H1 (cell line): ENCODE results near the gene SLC44A5. TPM values are rescaled to one million over a fixed set of nuclear protein-coding genes. Genes with fewer than 3 reads are reported as not detected.

Experiments used
- CTCF ChIA-PET: fragments of 300-600 bp; sonication (Branson Sonifier 250); formaldehyde crosslinking; loops from one replicate; lab custom pipeline; 2021; ENCODE audit not compliant: partially characterized antibody; lab: Charles Lee
- POLR2A ChIA-PET: fragments of 300-600 bp; sonication (Branson Sonifier 250); formaldehyde crosslinking; loops from one replicate; lab custom pipeline; 2021; ENCODE audit warnings: inconsistent platforms; ENCODE audit not compliant: partially characterized antibody; lab: Charles Lee
- DNase-seq, 2 experiments: peaks; one replicate each; pipeline versions ENCODE4 v3.0.0 to v3.0.0-alpha.2; 2010 to 2022; ENCODE audit warnings: low spot score in 2 of 2, low read depth in 1 of 2, mixed read lengths in 1 of 2
- FAIRE-seq: peaks from 2 replicates; lab custom pipeline; 2011; peaks lifted over from hg19 to GRCh38; lab: Jason Lieb, UNC
- H2AFZ ChIP-seq: 2 replicates; pipeline ENCODE4 v1.8.1; 2012; ENCODE audit warnings: low read length, inconsistent platforms
- H2AK5ac ChIP-seq: 2 replicates; pipeline ENCODE4 v1.6.1; 2013; ENCODE audit warnings: low read depth, low read length
- H2BK120ac ChIP-seq: replicated peaks from 2 replicates; pipeline ENCODE3; 2013; ENCODE audit warnings: low read depth, low read length, inconsistent platforms
- H2BK12ac ChIP-seq: 2 replicates; pipeline ENCODE4 v1.6.1; 2013; ENCODE audit warnings: low read depth, low read length
- H2BK15ac ChIP-seq: 2 replicates; pipeline ENCODE4 v1.6.1; 2013; ENCODE audit warnings: low read length
- H2BK20ac ChIP-seq: 2 replicates; pipeline ENCODE4 v1.6.1; 2013; ENCODE audit warnings: low read length
- H2BK5ac ChIP-seq: 2 replicates; pipeline ENCODE4 v1.6.1; 2013; ENCODE audit warnings: low read depth, low read length
- H3K14ac ChIP-seq: 2 replicates; pipeline ENCODE4 v1.6.1; 2013; ENCODE audit warnings: inconsistent platforms; ENCODE audit not compliant: insufficient read length
- H3K18ac ChIP-seq: 2 replicates; pipeline ENCODE4 v1.6.1; 2013; ENCODE audit warnings: low read length; ENCODE audit errors: extremely low read depth
- H3K23ac ChIP-seq: 2 replicates; pipeline ENCODE4 v1.6.1; 2013; ENCODE audit warnings: inconsistent platforms; ENCODE audit not compliant: insufficient read length
- H3K23me2 ChIP-seq: 2 replicates; pipeline ENCODE4 v1.6.1; 2013; ENCODE audit warnings: low read depth, low read length
- H3K27ac ChIP-seq: 2 replicates; pipeline ENCODE4 v1.6.1; 2011; ENCODE audit warnings: low read depth, low read length, inconsistent platforms
- H3K27me3 ChIP-seq, 4 experiments: replicated peaks in 1 of 4; 1 replicate in 1 of 4; 2 replicates in 3 of 4; pipeline versions ENCODE4 v1.6.1 to v1.8.1; 2011 to 2013; ENCODE audit warnings: low read length in 3 of 4, mild to moderate bottlenecking in 3 of 4, inconsistent platforms in 2 of 4, mixed read lengths in 2 of 4, moderate library complexity in 1 of 4; ENCODE audit not compliant: control insufficient read depth in 3 of 4, insufficient read depth in 3 of 4; ENCODE audit errors: extremely low read depth in 1 of 4
- H3K36me3 ChIP-seq, 4 experiments: 2 replicates each; pipeline versions ENCODE4 v1.6.1 to v1.8.1; 2011 to 2013; ENCODE audit warnings: mild to moderate bottlenecking in 4 of 4, low read length in 3 of 4, moderate library complexity in 2 of 4, control low read depth in 1 of 4, inconsistent platforms in 1 of 4; ENCODE audit not compliant: insufficient read depth in 4 of 4, control insufficient read depth in 2 of 4
- H3K4ac ChIP-seq: replicated peaks from 2 replicates; pipeline ENCODE3; 2013; ENCODE audit warnings: low read length, low read depth, mixed read lengths, inconsistent platforms; ENCODE audit not compliant: insufficient read length
- H3K4me1 ChIP-seq, 4 experiments: replicated peaks in 1 of 4; 1 replicate in 1 of 4; 2 replicates in 3 of 4; pipeline versions ENCODE4 v1.6.1 to v1.8.1; 2011 to 2013; ENCODE audit warnings: low read length in 3 of 4, inconsistent platforms in 2 of 4, mixed read lengths in 1 of 4; ENCODE audit not compliant: insufficient read depth in 4 of 4, control insufficient read depth in 3 of 4
- H3K4me2 ChIP-seq, 2 experiments: 2 replicates each; pipeline versions ENCODE4 v1.6.1 to v1.8.1; 2011 to 2013; ENCODE audit warnings: low read depth in 2 of 2, low read length in 2 of 2, control low read depth in 1 of 2, inconsistent platforms in 1 of 2, mild to moderate bottlenecking in 1 of 2; ENCODE audit not compliant: insufficient read depth in 1 of 2
- H3K4me3 ChIP-seq, 4 experiments: fragments of 200-600, 300-600 bp in 1 of 4; sonication (generic), shearing (Covaris generic), sonication (Bioruptor Twin) in 1 of 4; 2 replicates each; pipeline versions ENCODE4 v1.5.1 to v1.8.1; 2011 to 2016; ENCODE audit warnings: low read length in 4 of 4, low read depth in 3 of 4, control low read depth in 2 of 4, inconsistent platforms in 2 of 4, mild to moderate bottlenecking in 2 of 4, mixed read lengths in 1 of 4, moderate library complexity in 1 of 4; ENCODE audit not compliant: insufficient read depth in 2 of 4; ENCODE audit errors: extremely low read depth in 1 of 4
- H3K56ac ChIP-seq: replicated peaks from 2 replicates; pipeline ENCODE3; 2013; ENCODE audit warnings: low read depth, mild to moderate bottlenecking, mixed read lengths, low read length, inconsistent platforms; ENCODE audit not compliant: insufficient read length
- H3K79me1 ChIP-seq: 2 replicates; pipeline ENCODE4 v1.6.1; 2013; ENCODE audit warnings: low read depth, low read length, control low read depth
- H3K79me2 ChIP-seq, 2 experiments: 2 replicates each; pipeline versions ENCODE4 v1.6.1 to v1.8.1; 2012 to 2013; ENCODE audit warnings: low read length in 2 of 2, mild to moderate bottlenecking in 2 of 2, inconsistent platforms in 1 of 2; ENCODE audit not compliant: insufficient read depth in 2 of 2, control insufficient read depth in 1 of 2
- H3K9ac ChIP-seq, 4 experiments: replicated peaks in 1 of 4; 1 replicate in 1 of 4; 2 replicates in 3 of 4; pipeline versions ENCODE4 v1.6.1 to v1.8.1; 2011 to 2013; ENCODE audit warnings: low read depth in 3 of 4, low read length in 3 of 4, control low read depth in 2 of 4, mild to moderate bottlenecking in 2 of 4, moderate library complexity in 2 of 4, inconsistent platforms in 1 of 4; ENCODE audit errors: extremely low read depth in 1 of 4
- H3K9me3 ChIP-seq, 2 experiments: 2 replicates each; pipeline versions ENCODE4 v1.6.1 to v1.8.1; 2012 to 2013; ENCODE audit warnings: mild to moderate bottlenecking in 2 of 2, moderate library complexity in 2 of 2, control low read depth in 1 of 2, inconsistent platforms in 1 of 2, low read depth in 1 of 2, low read length in 1 of 2, mixed read lengths in 1 of 2; ENCODE audit not compliant: insufficient read depth in 2 of 2
- H4K20me1 ChIP-seq, 2 experiments: replicated peaks in 1 of 2; 2 replicates each; pipeline versions ENCODE3 to v1.8.1; 2011 to 2013; ENCODE audit warnings: inconsistent platforms in 2 of 2, low read length in 2 of 2, mild to moderate bottlenecking in 1 of 2; ENCODE audit not compliant: insufficient read depth in 2 of 2, control insufficient read depth in 1 of 2
- H4K5ac ChIP-seq: 2 replicates; pipeline ENCODE4 v1.6.1; 2013; ENCODE audit warnings: low read length, low read depth, mixed read lengths, inconsistent platforms; ENCODE audit not compliant: insufficient read length
- H4K8ac ChIP-seq: 2 replicates; pipeline ENCODE4 v1.8.0; 2013; ENCODE audit warnings: mild to moderate bottlenecking, moderate library complexity, low read length, inconsistent platforms; ENCODE audit not compliant: insufficient read depth; ENCODE audit errors: extremely low read depth
- H4K91ac ChIP-seq: replicated peaks from 2 replicates; pipeline ENCODE3; 2013; ENCODE audit warnings: low read length, mixed read lengths, inconsistent platforms; ENCODE audit not compliant: insufficient read length
- GABPA ChIP-seq: IDR thresholded peaks from 2 replicates; pipeline ENCODE4 v1.6.1; 2011; ENCODE audit warnings: mild to moderate bottlenecking, low read length, moderate library complexity, borderline replicate concordance; ENCODE audit not compliant: insufficient read depth
- JUND ChIP-seq: IDR thresholded peaks from 2 replicates; pipeline ENCODE4 v1.6.1; 2011; ENCODE audit warnings: mild to moderate bottlenecking, improper control_type of control experiment, low read length
- WGBS, 2 experiments: shearing (Covaris generic) in 1 of 2; methylation state at CpG; one replicate each; pipeline versions ENCODE4 v1.1.6 to v1.1.7; 2013 to 2015; ENCODE audit warnings: low lambda C conversion rate in 2 of 2, mixed read lengths in 2 of 2, inconsistent platforms in 1 of 2, low coverage in 1 of 2, missing lambda C conversion rate in 1 of 2; ENCODE audit not compliant: insufficient replicate concordance in 2 of 2, insufficient coverage in 1 of 2, insufficient read length in 1 of 2; ENCODE audit errors: extremely low coverage in 1 of 2, missing lambda C conversion rate in 1 of 2; 5-methylcytosine and 5-hydroxymethylcytosine counted together
- polyA plus RNA-seq, 7 experiments: library from polyadenylated mRNA; depleted of rRNA in 3 of 7; stranded (reverse) in 5 of 7; unstranded in 2 of 7; fragments of >200 nt in 5 of 7; fragments of 200-250 nt in 2 of 7; gene quantifications; 1 replicate in 5 of 7; 2 replicates in 1 of 7; 4 replicates in 1 of 7; pipeline versions ENCODE4 v1.2.1 to v1.2.3, GENCODE V29; 2011 to 2013; ENCODE audit warnings: missing spikeins in 2 of 7, mixed read lengths in 2 of 7
- total RNA-seq: library from RNA; stranded (reverse); fragmentation: NEBNext Ultra II Directional; extraction: Animal tissue kit (Norgen Biotek cat#: 25700); gene quantifications from 2 replicates; pipeline ENCODE4 v1.2.1, GENCODE V29; 2021
- TF ChIP-seq, protein P1 (sequence below): IDR thresholded peaks from 2 replicates; pipeline ENCODE4 v1.6.1; 2012; ENCODE audit warnings: low read length, inconsistent platforms

The SLC44A5 gene
- total and polyA plus RNA-seq, 2 of the 8 experiments (the other 6 are each of a cell fraction or from before 2014, with no cell fraction given): 1.8 to 3.3 TPM

DNA sequence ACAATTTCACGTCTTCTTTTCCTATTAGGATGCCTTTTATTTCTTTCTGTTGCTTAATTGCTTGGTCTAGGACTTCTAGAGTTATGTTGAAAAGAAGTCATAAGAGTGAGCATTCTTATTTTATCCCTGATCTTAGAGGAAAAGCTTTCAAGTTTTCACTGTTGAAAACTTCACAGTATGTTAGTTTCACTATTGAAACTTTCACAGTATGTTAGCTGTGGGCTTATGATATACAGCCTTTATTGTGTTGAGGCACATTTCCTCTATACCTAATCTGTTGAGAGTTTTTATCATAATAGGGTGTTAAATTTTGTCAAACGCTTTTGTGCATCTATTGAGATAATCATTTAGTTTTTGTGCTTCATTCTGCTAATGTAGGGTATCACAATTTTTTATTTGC, 249.7 kb downstream of the SLC44A5 start:
- Histone ChIP-seq H3K79me2 (no peaks in the 10 kb centered on the region), H4K8ac (no peak overlapping the region), H2BK15ac (no peak overlapping the region), H2AFZ (no peak overlapping the region), H3K23ac (no peak overlapping the region), H3K4ac (no peak overlapping the region), H4K20me1 (no peaks in the 10 kb centered on the region), H2BK5ac (no peak overlapping the region), H3K23me2 (no peaks in the 10 kb centered on the region; the same call in 1 of the 2 replicates), H3K27me3 (no peaks in the 10 kb centered on the region), H3K9me3 (no peaks in the 10 kb centered on the region), H3K14ac (no peak overlapping the region), H2BK12ac (no peak overlapping the region), H3K9ac (no peak overlapping the region), H3K18ac (no peak overlapping the region), H3K56ac (no peak overlapping the region), H2BK120ac (no peak overlapping the region), H3K4me1 (no peaks in the 10 kb centered on the region), H2AK5ac (no peak overlapping the region), H3K36me3 (no peaks in the 10 kb centered on the region), H3K4me3 (no peak overlapping the region), H3K27ac (no peak overlapping the region), H3K4me2 (no peak overlapping the region), H3K79me1 (no peaks in the 10 kb centered on the region), H2BK20ac (no peak overlapping the region), H4K5ac (no peak overlapping the region), H4K91ac (no peak overlapping the region)
- DNase-seq (no peak), FAIRE-seq (peak; percentile 36)
- 87% methylated on average over 2 of the region's 2 CpGs; no CpG with 5 or more reads in 1 of the 2 experiments for WGBS, 2 experiments
- ChIA-PET POLR2A (no interaction called here), CTCF (no interaction called here)
- TF ChIP-seq, protein P1, sequence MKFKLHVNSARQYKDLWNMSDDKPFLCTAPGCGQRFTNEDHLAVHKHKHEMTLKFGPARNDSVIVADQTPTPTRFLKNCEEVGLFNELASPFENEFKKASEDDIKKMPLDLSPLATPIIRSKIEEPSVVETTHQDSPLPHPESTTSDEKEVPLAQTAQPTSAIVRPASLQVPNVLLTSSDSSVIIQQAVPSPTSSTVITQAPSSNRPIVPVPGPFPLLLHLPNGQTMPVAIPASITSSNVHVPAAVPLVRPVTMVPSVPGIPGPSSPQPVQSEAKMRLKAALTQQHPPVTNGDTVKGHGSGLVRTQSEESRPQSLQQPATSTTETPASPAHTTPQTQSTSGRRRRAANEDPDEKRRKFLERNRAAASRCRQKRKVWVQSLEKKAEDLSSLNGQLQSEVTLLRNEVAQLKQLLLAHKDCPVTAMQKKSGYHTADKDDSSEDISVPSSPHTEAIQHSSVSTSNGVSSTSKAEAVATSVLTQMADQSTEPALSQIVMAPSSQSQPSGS: no peak
- TF ChIP-seq GABPA: no peak
- TF ChIP-seq JUND: no peak
- TF ChIP-seq, all 59 proteins: peak for 0
